HG03571 (cell line): ENCODE data around the gene ANGPTL8.

Source experiments
- ATAC-seq: cut with Tn5 transposase; IDR thresholded peaks from one replicate; pipeline ENCODE4 v1.9.1; 2021; ENCODE audit not compliant: unreplicated experiment

The ANGPTL8 gene

GRCh38 chr19:11260996-11261395, 21.6 kb downstream of the ANGPTL8 start:
- ATAC-seq: no peak

DNA sequence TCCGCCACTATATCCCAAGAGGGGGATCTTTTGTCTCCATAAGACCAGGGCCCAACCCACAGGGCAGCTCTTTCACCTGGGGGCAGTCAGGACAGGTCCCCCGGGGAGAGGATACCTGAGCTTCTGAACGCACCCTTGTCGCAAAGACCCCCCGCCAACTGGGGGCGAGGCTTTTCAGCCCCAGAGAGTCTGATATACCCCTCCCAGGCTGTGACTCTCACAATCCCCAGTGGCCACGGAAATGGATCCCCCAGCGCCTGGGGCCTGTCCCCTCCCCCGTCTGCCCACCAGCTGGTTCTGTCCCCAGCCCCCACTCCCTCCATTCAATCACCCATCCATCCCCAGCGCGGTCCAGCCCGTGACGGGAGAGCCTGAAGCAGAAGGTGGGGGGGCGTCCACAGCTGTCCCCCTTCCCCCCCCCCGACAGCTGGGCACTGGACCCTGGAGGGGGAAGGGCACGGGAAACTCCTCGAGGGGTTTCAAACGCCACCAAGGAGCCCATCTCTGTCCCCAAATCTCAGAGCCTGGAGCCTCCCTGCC, 22.1 kb downstream of the ANGPTL8 start:
- no peak for ATAC-seq

GRCh38 chr19:11261971-11262839, 22.8 kb downstream of the ANGPTL8 start, which contains the start of gene DOCK6:
Gene DOCK6 (minus strand): TSS chr19:11262524. CDS start chr19:11262440, 84 bp downstream.
- no peak for ATAC-seq

DNA sequence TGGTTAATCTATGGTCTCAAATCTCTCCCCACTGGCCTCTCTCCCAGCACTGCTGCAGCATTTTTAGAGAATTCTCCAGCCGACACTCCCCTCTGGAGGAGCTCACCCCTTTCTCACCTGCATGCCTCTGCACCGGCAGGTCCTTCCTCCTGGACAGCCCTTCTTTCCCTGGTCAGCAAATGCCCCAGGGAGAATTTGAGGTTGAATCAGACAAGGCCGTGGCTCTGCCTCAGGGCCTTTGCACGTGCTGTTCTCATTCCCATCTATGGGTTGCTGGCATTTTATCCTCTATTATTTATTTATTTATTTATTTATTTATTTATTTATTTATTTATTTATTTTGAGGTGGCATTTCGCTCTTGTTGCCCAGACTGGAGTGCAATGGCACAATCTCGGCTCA, 24.3 kb downstream of the ANGPTL8 start:
- no peak for ATAC-seq

- no peak for ATAC-seq
Measured at GRCh38 chr19:11264452-11265176, 25.2 kb downstream of the ANGPTL8 start.

DNA sequence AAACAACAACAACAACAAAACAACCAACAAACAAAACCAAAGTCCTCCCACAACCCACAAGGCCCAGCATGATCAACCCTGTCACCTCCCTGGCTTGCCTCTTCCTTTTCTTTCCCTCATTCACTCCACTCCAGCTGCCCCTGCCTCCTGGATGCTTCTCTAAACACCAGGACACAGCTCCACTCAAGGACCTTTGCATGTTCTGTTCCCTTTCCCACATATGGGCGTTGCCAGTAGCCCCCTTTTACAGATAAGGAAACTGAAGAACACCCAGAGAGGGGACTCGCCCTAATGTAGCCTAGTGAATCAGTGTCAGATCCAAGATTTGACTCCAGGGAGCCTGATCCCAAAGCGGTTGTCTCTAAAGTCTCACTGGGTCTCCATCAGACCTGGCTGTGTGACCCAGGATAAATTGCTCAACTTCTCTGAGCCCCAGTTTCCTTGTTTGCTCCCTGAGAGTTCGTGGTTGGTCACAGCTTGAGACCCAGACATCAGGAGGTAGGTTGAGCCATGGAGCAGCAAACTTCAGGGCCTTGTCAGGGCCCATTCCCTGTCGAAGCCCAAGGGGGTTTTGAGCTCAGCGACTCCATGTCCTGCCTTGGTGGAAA, 25.9 kb downstream of the ANGPTL8 start:
- no peak for ATAC-seq

DNA sequence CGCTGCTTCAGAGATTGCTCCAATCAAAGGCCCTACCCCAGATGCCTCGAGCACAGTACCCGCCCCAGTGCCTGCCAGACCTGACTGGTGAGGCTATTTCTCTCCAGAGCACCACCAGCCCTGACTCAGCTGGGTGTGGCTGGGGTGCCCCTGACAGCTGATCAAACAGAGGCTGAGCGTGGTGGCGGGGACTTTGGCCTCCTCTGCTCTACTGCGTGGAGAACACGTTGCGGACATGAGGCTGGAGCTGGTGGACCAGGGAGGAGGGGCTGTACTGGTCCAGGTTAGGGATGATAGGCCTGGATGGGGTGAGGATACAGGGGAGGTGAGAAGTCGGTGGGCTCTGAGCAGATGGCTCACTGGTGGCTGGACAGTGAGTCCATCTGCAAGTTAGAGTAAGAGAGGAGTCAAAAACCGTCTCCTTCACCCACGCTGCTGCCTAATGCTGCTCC, 26.4 kb downstream of the ANGPTL8 start:
- ATAC-seq: no peak

DNA sequence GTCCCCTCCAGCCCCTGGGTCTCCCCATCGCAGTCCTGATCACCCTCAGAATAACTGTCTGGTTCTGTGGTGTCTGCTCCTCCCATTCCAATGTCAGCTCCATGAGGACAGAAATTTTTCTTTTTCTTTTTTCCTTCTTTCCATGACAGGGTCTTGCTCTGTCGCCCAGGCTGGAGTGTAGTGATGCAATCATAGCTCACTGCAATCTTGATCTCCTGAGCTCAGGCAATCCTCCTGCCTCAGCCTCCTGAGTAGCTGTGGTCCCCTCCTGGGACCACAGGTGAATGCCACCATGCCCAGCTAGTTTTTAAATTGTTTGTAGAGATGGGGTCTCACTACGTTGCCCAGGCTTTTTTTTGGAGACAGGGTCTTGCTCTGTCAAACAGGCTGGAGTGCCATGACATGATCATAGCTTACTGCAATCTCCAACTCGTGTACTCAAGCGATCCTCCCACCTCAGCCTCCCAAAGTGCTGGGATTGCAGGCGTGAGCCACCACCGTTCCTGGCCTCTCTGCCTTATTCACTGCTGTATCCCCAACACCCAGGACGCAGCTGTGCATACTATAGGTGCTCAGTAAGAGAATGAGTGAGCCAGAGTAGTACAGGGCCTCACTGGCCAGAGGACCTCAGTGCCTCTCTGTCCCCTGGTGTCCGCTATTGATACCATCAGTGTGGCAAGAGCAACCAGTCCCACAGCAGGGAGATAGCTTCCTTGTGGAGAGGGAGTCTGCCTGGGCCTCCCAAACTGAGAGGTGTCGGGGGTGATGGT, 28.1 kb downstream of the ANGPTL8 start:
- ATAC-seq: no peak

DNA sequence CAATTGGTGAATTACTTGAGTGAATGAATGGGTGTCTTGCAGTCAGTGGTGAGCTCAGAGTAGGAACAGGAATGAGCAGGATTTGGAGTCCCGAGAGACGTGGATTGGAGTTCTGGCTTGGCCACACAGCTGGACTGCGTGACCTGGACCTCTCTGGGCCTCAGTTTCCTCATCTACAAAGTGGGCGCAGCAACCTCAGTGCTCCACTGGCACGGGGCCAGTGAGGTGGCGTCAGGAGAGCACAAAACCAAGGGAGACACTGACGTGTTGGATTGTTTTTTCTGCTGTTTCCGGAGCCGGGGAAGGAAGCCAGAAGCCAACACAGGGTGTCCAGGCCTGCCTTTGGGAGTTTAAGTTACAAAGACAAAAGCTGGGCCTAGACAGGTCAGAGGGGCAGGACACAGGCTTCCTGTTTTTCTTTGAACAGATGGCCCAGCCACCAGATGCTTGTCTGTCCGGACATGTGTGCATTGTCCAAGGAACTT, 29.4 kb downstream of the ANGPTL8 start:
- ATAC-seq: no peak

- no peak for ATAC-seq
Measured at GRCh38 chr19:11269408-11269807, 30.0 kb downstream of the ANGPTL8 start.

DNA sequence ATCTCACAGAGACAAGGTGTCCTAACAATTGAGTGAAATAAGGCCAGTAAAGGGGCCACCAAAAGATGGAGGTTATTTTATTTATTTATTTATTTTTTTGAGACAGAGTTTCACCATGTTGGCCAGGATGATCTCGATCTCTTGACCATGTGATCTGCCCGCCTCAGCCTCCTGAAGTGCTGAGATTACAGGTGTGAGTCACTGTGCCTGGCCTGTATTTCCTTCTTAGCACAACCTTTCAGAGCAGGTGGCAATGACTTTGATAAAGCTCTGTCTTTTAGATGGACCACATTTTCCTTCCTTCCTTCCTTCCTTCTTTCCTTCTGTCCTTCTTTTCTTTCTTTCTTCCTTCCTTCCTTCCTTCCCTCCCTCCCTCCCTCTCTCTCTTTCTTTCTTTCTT, 33.9 kb downstream of the ANGPTL8 start:
- no peak for ATAC-seq

GRCh38 chr19:11273989-11274388, 34.6 kb downstream of the ANGPTL8 start:
- no peak for ATAC-seq

DNA sequence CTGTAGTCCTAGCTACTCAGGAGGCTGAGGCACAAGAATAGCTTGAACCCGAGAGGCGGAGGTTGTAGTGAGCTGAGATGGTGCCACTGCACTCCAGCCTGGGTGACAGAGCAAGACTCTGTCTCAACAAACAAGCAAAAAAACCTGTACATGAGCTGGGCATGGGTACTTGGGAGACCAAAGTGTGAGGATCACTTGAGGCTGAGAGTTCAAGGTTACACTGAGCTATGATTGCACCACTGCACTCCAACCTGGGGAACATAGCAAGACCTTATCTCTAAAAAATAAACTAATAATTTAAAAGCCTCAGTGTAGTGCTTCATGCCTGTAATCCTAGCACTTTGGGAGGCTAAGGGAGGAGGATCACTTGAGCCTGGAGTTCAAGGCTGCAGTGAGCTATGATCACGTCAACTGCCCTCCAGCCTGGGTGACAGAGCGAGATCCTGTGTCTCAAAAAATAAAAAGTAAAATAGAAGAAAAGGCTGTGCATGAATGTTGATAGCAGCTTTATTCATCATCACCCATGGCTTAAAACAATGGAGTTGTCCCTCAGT, 35.2 kb downstream of the ANGPTL8 start:
- no peak for ATAC-seq

DNA sequence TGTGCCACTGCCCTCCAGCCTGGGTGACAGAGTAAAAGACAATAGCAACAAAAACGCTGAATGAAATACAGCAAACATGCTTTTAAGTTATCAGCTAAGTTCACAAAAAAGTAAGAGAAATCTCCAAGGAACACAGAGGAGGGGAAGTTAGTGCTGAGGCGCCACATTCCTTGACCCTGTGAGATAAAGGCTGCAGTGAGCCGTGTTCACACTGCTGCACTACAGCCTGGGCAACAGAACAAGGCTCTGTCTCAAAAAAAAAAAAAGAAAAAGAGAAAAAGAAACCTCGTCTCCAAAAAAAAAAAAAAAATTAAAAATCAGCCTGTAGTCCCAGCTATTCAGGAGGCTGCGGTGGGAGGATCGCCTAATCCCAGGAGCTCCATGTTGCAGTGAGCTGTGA, 39.3 kb downstream of the ANGPTL8 start:
- no peak for ATAC-seq

DNA sequence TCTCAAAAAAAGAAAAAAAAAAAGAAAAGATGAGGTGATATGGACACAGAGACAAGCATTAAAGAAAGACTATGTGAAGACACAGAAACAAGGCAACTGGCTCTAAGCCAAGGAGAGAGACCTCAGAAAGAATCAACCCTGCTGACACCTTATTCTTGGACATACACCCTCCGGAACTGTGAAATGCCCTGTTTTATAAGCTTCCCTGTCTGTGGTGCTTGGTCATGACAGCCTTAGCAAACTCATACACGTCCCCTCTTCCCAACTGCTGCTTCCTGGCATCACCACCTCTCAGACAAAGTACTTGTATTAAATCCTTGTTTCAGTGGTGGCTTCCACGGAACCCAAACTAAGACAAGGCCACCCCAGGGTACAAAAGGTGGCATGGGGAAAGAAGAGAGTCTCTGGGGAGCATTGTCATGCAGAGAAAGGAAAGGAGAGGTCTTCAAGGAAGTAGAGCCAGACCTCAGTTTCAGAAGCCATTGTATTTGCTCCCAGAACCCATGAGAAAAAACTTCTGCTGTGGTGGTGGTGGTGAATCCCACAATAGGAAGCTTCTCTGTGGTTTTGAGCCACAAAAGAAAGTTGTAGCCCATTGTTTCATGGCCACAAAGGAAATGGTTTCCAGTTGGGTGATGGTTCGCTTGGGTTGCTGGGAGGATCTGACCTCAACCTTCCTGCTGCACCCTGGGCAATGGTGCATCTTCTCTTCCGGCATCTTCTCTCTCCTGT, 40.3 kb downstream of the ANGPTL8 start:
- no peak for ATAC-seq

GRCh38 chr19:11281356-11282049, 42.1 kb downstream of the ANGPTL8 start:
- ATAC-seq: no peak

GRCh38 chr19:11284515-11284914, 45.1 kb downstream of the ANGPTL8 start:
- ATAC-seq: no peak

DNA sequence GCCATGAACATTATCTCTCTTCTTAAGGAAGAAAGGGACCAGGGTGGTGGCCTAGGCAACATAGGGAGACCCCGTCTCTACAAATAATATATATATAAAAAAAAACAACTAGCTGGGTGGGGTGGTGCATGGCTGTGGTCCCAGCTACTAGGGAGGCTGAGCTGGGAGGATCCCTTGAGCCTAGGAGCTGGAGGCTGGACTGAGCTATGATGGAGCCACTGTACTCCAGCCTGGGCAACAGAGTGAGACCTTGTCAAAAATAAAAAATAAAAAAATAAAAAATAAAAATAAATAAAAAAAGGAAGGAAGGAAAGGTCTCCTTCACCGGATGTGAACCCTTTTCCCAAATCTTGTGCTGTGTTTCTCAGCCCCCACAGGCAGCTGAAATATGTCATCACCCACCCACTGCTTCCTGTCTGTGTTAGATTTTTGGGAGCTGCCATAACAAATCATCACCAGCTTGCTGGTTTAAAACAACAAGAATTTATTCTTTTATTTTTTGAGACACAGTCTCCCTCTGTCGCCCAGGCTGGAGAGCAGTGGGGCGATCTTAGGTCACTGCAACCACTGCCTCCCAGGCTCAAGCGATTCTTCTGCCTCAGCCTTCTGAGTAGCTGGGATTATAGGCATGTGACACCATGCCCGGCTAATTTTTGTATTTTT, 47.0 kb downstream of the ANGPTL8 start:
- no peak for ATAC-seq
